ENCODE results near the gene LRRC74A.

Gene LRRC74A

DNA sequence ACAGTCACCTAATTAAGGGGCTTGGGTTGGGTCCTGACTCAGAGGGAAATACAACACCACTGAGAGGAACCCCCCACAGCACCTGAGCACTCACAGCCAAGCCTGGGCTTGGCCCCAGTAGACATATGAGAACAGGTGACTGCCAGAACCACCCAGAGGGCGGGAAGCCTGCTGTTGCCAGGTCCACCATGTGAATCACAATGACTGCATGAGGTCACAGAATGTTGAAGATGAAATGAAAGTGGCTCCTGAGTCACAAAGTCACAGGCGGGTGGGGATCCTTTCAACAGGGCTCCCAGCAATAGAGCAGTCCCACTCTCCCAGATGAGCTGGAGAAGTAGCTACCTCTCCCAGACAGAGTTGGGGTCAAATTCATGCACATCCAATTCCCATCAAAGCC lies at the start of gene LRRC74A:
LRRC74A (plus strand) TSS at position 287 of the 400 bp plus-strand sequence. CDS start 290 bp downstream, outside the sequence.
- Histone ChIP-seq H3K9ac (ENCODE audit: low read length) (no peak within 1 kb of the TSS), H2AFZ (ENCODE audit: low read depth, low read length) (no peak within 1 kb of the TSS), H3K36me3 (replicated peaks; ENCODE audit: low read depth, low read length) (no peaks in the 10 kb centered on the region), H3K4me2 (ENCODE audit: low read length) (no peak within 1 kb of the TSS), H3K4me3 (ENCODE audit: low read length) (no peak within 1 kb of the TSS), H3K27me3 (ENCODE audit: low read depth, low read length) (peaks cover 12% of the 10 kb centered on the region; the same call in 1 of the 2 replicates), H3K4me1 (ENCODE audit: low read length) (no peaks in the 10 kb centered on the region), H4K20me1 (ENCODE audit: insufficient read depth, low read length) (no peaks in the 10 kb centered on the region), H3K9me3 (ENCODE audit: insufficient read depth, low read length) (no peaks in the 10 kb centered on the region), H3K79me2 (ENCODE audit: low read length) (no peaks in the 10 kb centered on the region), H3K27ac (ENCODE audit: low read length) (no peak within 1 kb of the TSS)
- TF ChIP-seq EZH2phosphoT487 (IDR thresholded peaks at IDR 0.05; ENCODE audit: low read depth) (no peak), CTCF (IDR thresholded peaks at IDR 0.05; ENCODE audit: low read depth, low read length) (no peak)

- peaks cover 4% of the 10 kb centered on the region for H3K36me3 ChIP-seq (replicated peaks; ENCODE audit: low read depth, low read length)
- TF ChIP-seq EZH2phosphoT487 (IDR thresholded peaks at IDR 0.05; ENCODE audit: low read depth) (no peak), CTCF (IDR thresholded peaks at IDR 0.05; ENCODE audit: low read depth, low read length) (peak; percentile 13; the same call in 1 of the 2 replicates)
- no peak overlapping the region for H3K9ac ChIP-seq (ENCODE audit: low read length)
- no peaks in the 10 kb centered on the region for H4K20me1 ChIP-seq (ENCODE audit: insufficient read depth, low read length)
- no peaks in the 10 kb centered on the region for H3K9me3 ChIP-seq (ENCODE audit: insufficient read depth, low read length)
- no peak overlapping the region for H2AFZ ChIP-seq (ENCODE audit: low read depth, low read length)
- H3K4me3 ChIP-seq (ENCODE audit: low read length): no peak overlapping the region
- peaks cover 2% of the 10 kb centered on the region for H3K4me1 ChIP-seq (ENCODE audit: low read length)
- no peak overlapping the region for H3K27ac ChIP-seq (ENCODE audit: low read length)
- H3K27me3 ChIP-seq (ENCODE audit: low read depth, low read length): no peaks in the 10 kb centered on the region
- no peak overlapping the region for H3K4me2 ChIP-seq (ENCODE audit: low read length)
- no peaks in the 10 kb centered on the region for H3K79me2 ChIP-seq (ENCODE audit: low read length)
Observed at GRCh38 chr14:76776428-76777251, 49.6 kb upstream of the LRRC74A start.

- H3K9ac ChIP-seq (ENCODE audit: low read length): no peak overlapping the region
- H3K9me3 ChIP-seq (ENCODE audit: insufficient read depth, low read length): no peaks in the 10 kb centered on the region
- H3K27me3 ChIP-seq (ENCODE audit: low read depth, low read length): no peaks in the 10 kb centered on the region
- H2AFZ ChIP-seq (ENCODE audit: low read depth, low read length): no peak overlapping the region
- no peak overlapping the region for H3K4me3 ChIP-seq (ENCODE audit: low read length)
- no peak overlapping the region for H3K27ac ChIP-seq (ENCODE audit: low read length)
- H4K20me1 ChIP-seq (ENCODE audit: insufficient read depth, low read length): no peaks in the 10 kb centered on the region
- H3K4me1 ChIP-seq (ENCODE audit: low read length): no peaks in the 10 kb centered on the region
- H3K4me2 ChIP-seq (ENCODE audit: low read length): no peak overlapping the region
- no peak for TF ChIP-seq CTCF (IDR thresholded peaks at IDR 0.05; ENCODE audit: low read depth, low read length)
- TF ChIP-seq EZH2phosphoT487 (IDR thresholded peaks at IDR 0.05; ENCODE audit: low read depth): no peak
- H3K36me3 ChIP-seq (replicated peaks; ENCODE audit: low read depth, low read length): peaks cover 4% of the 10 kb centered on the region
- no peaks in the 10 kb centered on the region for H3K79me2 ChIP-seq (ENCODE audit: low read length)
Observed at GRCh38 chr14:76777721-76778120, 48.5 kb upstream of the LRRC74A start.

DNA sequence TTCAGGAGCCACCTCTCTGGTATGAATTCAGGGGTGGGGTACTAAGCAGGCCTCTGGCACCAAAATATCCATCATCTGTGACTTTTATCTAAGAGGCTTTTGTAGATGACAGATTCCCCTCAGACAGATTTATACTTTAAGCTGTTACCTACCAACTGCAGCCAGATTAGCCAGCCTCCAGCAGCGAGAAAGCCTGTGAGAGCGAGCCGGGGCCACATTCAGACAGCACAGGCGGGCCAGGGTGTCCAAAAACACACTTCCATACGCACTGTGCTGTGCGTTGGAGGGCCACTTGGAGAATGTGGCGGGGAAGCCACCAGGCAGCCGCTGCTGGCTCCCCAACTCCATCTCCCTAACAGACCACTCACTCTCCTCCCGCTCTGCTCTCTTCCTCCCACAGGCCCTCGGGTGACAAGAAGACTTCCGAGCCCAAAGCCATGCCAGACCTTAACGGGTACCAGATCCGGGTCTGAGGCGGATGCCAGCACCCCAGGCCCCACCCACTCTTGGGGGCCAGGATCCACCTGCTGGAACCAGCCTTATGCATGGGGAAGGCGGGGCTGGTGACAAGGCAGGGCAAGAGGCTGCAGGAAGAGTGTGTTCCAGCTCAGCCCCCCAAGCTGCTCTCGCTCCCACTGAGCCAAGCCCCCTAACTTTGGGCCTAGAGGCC lies 47.5 kb upstream of the LRRC74A start:
- Histone ChIP-seq H3K9me3 (ENCODE audit: insufficient read depth, low read length) (no peaks in the 10 kb centered on the region), H3K79me2 (ENCODE audit: low read length) (no peaks in the 10 kb centered on the region), H3K4me2 (ENCODE audit: low read length) (no peak overlapping the region), H3K27me3 (ENCODE audit: low read depth, low read length) (no peaks in the 10 kb centered on the region), H3K4me1 (ENCODE audit: low read length) (no peaks in the 10 kb centered on the region), H4K20me1 (ENCODE audit: insufficient read depth, low read length) (no peaks in the 10 kb centered on the region), H2AFZ (ENCODE audit: low read depth, low read length) (no peak overlapping the region), H3K9ac (ENCODE audit: low read length) (no peak overlapping the region), H3K36me3 (replicated peaks; ENCODE audit: low read depth, low read length) (peaks cover 9% of the 10 kb centered on the region), H3K27ac (ENCODE audit: low read length) (no peak overlapping the region), H3K4me3 (ENCODE audit: low read length) (no peak overlapping the region)
- no peak for TF ChIP-seq EZH2phosphoT487 (IDR thresholded peaks at IDR 0.05; ENCODE audit: low read depth)
- no peak for TF ChIP-seq CTCF (IDR thresholded peaks at IDR 0.05; ENCODE audit: low read depth, low read length)

All from OCI-LY3 (cell line).